HepG2 (cell line): Measurements from ENCODE around the gene FBH1. TPM values are rescaled to one million over a fixed set of nuclear protein-coding genes. Genes with fewer than 3 reads are reported as not detected.
A peak's percentile ranks its signal among the peaks of the same experiment; 100 is the strongest.

Source experiments
- ARHGAP35 ChIP-seq: sonication (generic); formaldehyde crosslinking; IDR thresholded peaks from 2 replicates; pipeline ENCODE4 v1.9.0; 2022; ENCODE audit warnings: mild to moderate bottlenecking, inconsistent platforms, moderate library complexity, missing genetic modification reagents, borderline replicate concordance
- ARNT2 ChIP-seq: sonication (generic); formaldehyde crosslinking; IDR thresholded peaks from 2 replicates; pipeline ENCODE4 v1.8.0; 2022; ENCODE audit warnings: mild to moderate bottlenecking, low read depth, missing genetic modification reagents, moderate library complexity
- ASH2L ChIP-seq: fragments of 300-600, 200-600 bp; sonication (generic); IDR thresholded peaks from 2 replicates; pipeline ENCODE4 v1.7.0; 2017; ENCODE audit warnings: low read depth, mild to moderate bottlenecking, moderate library complexity, mixed read lengths, low read length; ENCODE audit not compliant: insufficient read length
- CENPBD1 ChIP-seq: sonication (generic); formaldehyde crosslinking; IDR thresholded peaks from 2 replicates; pipeline ENCODE4 v1.8.0; 2022; ENCODE audit warnings: missing genetic modification reagents, low read depth, mild to moderate bottlenecking, borderline replicate concordance
- HDAC1 ChIP-seq: sonication (generic); formaldehyde crosslinking; IDR thresholded peaks from 2 replicates; pipeline ENCODE4 v1.5.1; 2020; ENCODE audit warnings: mild to moderate bottlenecking, missing genetic modification reagents
- MTF2 ChIP-seq: sonication (generic); formaldehyde crosslinking; IDR thresholded peaks from 2 replicates; pipeline ENCODE4 v1.5.0; 2020; ENCODE audit warnings: missing genetic modification reagents, borderline replicate concordance
- MXD3 ChIP-seq: IDR thresholded peaks from 2 replicates; pipeline ENCODE4 v1.6.1; 2016; ENCODE audit warnings: mild to moderate bottlenecking, missing biosample characterization, missing genetic modification reagents
- POLR2G ChIP-seq: fragments of 200-400 bp; formaldehyde crosslinking; IDR thresholded peaks from 2 replicates; pipeline ENCODE4 v1.6.1; 2018; ENCODE audit warnings: mild to moderate bottlenecking, low read depth, low read length, moderate library complexity
- PRDM10 ChIP-seq: sonication (generic); formaldehyde crosslinking; IDR thresholded peaks from 2 replicates; pipeline ENCODE4 v1.4.0; 2020; ENCODE audit warnings: low read depth, missing genetic modification reagents
- ZFP91 ChIP-seq: sonication (generic); formaldehyde crosslinking; IDR thresholded peaks from 2 replicates; pipeline ENCODE4 v1.9.0; 2022; ENCODE audit warnings: missing genetic modification reagents, mild to moderate bottlenecking, borderline replicate concordance
- ZNF576 ChIP-seq: sonication (generic); formaldehyde crosslinking; IDR thresholded peaks from 2 replicates; pipeline ENCODE4 v1.4.0; 2020; ENCODE audit warnings: mild to moderate bottlenecking, missing genetic modification reagents
- ZNF724P ChIP-seq: sonication (generic); formaldehyde crosslinking; IDR thresholded peaks from 2 replicates; pipeline ENCODE4 v1.8.0; 2022; ENCODE audit warnings: missing genetic modification reagents, borderline replicate concordance
- ZNF768 ChIP-seq: sonication (generic); formaldehyde crosslinking; IDR thresholded peaks from 2 replicates; pipeline ENCODE4 v1.4.0; 2020; ENCODE audit warnings: missing genetic modification reagents
- ZNF777 ChIP-seq: sonication (generic); formaldehyde crosslinking; IDR thresholded peaks from 2 replicates; pipeline ENCODE4 v1.4.0; 2020; ENCODE audit warnings: missing genetic modification reagents
- polyA plus RNA-seq, 8 experiments: library from polyadenylated mRNA; depleted of rRNA in 3 of 8; stranded (reverse) in 7 of 8; unstranded in 1 of 8; fragments of >200 nt; fragmentation: Illumina TruSeq in 4 of 8; extraction: Trizol in 4 of 8; gene quantifications; 2 replicates each; pipeline versions ENCODE4 v1.2.1 to v1.2.3, GENCODE V29; 2011 to 2016; ENCODE audit warnings: low read depth in 4 of 8, missing spikeins in 1 of 8, mixed read lengths in 1 of 8; ENCODE audit not compliant: insufficient read depth in 1 of 8
- total RNA-seq, 5 experiments: library from RNA; depleted of rRNA; stranded (reverse); fragments of >200 nt; fragmentation: Illumina TruSeq; extraction: Trizol; gene quantifications; 2 replicates each; pipeline ENCODE4 v1.2.3, GENCODE V29; 2016; ENCODE audit warnings: low read depth in 1 of 5
- TF ChIP-seq, protein P1 (sequence below): sonication (generic); formaldehyde crosslinking; IDR thresholded peaks from 2 replicates; pipeline ENCODE4 v1.5.0; 2020; ENCODE audit warnings: mild to moderate bottlenecking, missing genetic modification reagents, moderate library complexity
- TF ChIP-seq, protein P2 (sequence below): sonication (generic); formaldehyde crosslinking; conservative IDR thresholded peaks from 2 replicates; pipeline ENCODE4 v1.8.1; 2023; ENCODE audit warnings: missing genetic modification reagents

FBH1 gene
- total and polyA plus RNA-seq, 2 of the 13 experiments (the other 11 are each of a cell fraction or from before 2014, with no cell fraction given) = 48.8 to 60.3 TPM

- TF ChIP-seq MXD3 (no peak), ZNF768 (CRISPR knock-in tag) (peak; percentile 22; the same call in 1 of the 2 replicates), MTF2 (CRISPR knock-in tag) (peak; percentile 43; the same call in 1 of the 2 replicates), PRDM10 (CRISPR knock-in tag) (no peak), ZNF724P (CRISPR knock-in tag) (no peak), POLR2G (0 out of 2 replicates have a peak, but pooled peaks have one; percentile 31), ASH2L (peak; percentile 52), ZFP91 (CRISPR knock-in tag) (peak; percentile 40; the same call in 1 of the 2 replicates), HDAC1 (CRISPR knock-in tag) (0 out of 2 replicates have a peak, but pooled peaks have one; percentile 50), CENPBD1 (CRISPR knock-in tag) (no peak), ZNF576 (CRISPR knock-in tag) (no peak), ZNF777 (CRISPR knock-in tag) (peak; percentile 90), ARNT2 (CRISPR knock-in tag) (0 out of 2 replicates have a peak, but pooled peaks have one; percentile 7), ARHGAP35 (CRISPR knock-in tag) (no peak)
- TF ChIP-seq, protein P1, sequence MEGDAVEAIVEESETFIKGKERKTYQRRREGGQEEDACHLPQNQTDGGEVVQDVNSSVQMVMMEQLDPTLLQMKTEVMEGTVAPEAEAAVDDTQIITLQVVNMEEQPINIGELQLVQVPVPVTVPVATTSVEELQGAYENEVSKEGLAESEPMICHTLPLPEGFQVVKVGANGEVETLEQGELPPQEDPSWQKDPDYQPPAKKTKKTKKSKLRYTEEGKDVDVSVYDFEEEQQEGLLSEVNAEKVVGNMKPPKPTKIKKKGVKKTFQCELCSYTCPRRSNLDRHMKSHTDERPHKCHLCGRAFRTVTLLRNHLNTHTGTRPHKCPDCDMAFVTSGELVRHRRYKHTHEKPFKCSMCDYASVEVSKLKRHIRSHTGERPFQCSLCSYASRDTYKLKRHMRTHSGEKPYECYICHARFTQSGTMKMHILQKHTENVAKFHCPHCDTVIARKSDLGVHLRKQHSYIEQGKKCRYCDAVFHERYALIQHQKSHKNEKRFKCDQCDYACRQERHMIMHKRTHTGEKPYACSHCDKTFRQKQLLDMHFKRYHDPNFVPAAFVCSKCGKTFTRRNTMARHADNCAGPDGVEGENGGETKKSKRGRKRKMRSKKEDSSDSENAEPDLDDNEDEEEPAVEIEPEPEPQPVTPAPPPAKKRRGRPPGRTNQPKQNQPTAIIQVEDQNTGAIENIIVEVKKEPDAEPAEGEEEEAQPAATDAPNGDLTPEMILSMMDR (CRISPR knock-in tag) = no peak; the same call in 1 of the 2 replicates
- TF ChIP-seq, protein P2, sequence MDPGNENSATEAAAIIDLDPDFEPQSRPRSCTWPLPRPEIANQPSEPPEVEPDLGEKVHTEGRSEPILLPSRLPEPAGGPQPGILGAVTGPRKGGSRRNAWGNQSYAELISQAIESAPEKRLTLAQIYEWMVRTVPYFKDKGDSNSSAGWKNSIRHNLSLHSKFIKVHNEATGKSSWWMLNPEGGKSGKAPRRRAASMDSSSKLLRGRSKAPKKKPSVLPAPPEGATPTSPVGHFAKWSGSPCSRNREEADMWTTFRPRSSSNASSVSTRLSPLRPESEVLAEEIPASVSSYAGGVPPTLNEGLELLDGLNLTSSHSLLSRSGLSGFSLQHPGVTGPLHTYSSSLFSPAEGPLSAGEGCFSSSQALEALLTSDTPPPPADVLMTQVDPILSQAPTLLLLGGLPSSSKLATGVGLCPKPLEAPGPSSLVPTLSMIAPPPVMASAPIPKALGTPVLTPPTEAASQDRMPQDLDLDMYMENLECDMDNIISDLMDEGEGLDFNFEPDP (CRISPR knock-in tag) = 0 out of 2 replicates have a peak, but pooled peaks have one; percentile 61
Observed at GRCh38 chr10:5977471-5978229, 87.6 kb downstream of the FBH1 start, which contains the start of gene IL15RA (continued).
